A673 (cell line): ENCODE measurements around the gene ITGA1.

Experiments used
- EZH2 ChIP-seq: fragments of 200-600 bp; sonication (generic); IDR thresholded peaks from 2 replicates; pipeline ENCODE4 v1.6.1; 2017; ENCODE audit warnings: borderline replicate concordance, low read depth, mild to moderate bottlenecking, mixed read lengths, antibody characterized with exemption, low read length; ENCODE audit not compliant: poor library complexity, severe bottlenecking
- TF ChIP-seq, protein P1 (sequence below): fragments of 300-800, 200-600 bp; sonication (generic); conservative IDR thresholded peaks from 2 replicates; pipeline ENCODE4 v1.5.1; 2017; ENCODE audit warnings: low read depth, mild to moderate bottlenecking, antibody characterized with exemption, low read length, moderate library complexity, mixed read lengths

DNA sequence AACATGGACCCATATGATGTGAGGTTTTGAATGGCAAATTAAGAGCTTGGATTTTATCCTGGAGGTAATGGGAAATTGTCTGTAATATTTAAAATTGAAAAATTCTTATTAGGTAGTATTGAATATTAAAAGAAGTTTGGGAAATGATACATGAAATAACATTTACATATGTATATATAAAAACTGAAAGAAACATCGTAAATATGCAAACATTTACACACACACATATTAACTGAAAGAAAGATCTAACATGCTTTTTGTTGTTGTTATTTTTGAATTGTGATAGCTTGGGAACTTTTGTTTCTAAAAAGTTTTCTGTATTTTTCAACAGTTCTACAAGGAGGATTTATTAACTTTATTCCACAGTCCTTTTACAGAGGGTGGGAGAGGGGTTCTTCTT, 118.6 kb downstream of the ITGA1 start:
- TF ChIP-seq, protein P1, sequence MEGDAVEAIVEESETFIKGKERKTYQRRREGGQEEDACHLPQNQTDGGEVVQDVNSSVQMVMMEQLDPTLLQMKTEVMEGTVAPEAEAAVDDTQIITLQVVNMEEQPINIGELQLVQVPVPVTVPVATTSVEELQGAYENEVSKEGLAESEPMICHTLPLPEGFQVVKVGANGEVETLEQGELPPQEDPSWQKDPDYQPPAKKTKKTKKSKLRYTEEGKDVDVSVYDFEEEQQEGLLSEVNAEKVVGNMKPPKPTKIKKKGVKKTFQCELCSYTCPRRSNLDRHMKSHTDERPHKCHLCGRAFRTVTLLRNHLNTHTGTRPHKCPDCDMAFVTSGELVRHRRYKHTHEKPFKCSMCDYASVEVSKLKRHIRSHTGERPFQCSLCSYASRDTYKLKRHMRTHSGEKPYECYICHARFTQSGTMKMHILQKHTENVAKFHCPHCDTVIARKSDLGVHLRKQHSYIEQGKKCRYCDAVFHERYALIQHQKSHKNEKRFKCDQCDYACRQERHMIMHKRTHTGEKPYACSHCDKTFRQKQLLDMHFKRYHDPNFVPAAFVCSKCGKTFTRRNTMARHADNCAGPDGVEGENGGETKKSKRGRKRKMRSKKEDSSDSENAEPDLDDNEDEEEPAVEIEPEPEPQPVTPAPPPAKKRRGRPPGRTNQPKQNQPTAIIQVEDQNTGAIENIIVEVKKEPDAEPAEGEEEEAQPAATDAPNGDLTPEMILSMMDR = no peak
- no peak for TF ChIP-seq EZH2
